ENCODE results near the gene TIGD1.

The TIGD1 gene

GRCh38 chr2:232527905-232528470 is 22.4 kb downstream of the TIGD1 start:
- Histone ChIP-seq H2AFZ (ENCODE audit: low read length) (no peak overlapping the region), H3K4me2 (ENCODE audit: low read depth, low read length) (no peak overlapping the region), H3K4me3 (ENCODE audit: low read length) (no peak overlapping the region), H3F3A (ENCODE audit: insufficient read depth, low read length) (no peaks in the 10 kb centered on the region), H3K9me3 (replicated peaks; ENCODE audit: insufficient read depth, low read length) (no peaks in the 10 kb centered on the region), H3K36me3 (replicated peaks; ENCODE audit: insufficient read depth, low read length) (no peaks in the 10 kb centered on the region), H3K9me2 (replicated peaks; ENCODE audit: insufficient read depth, low read length) (no peaks in the 10 kb centered on the region), H3K4me1 (ENCODE audit: low read length) (no peaks in the 10 kb centered on the region), H3K9ac (ENCODE audit: low read length) (no peak overlapping the region), H3K79me2 (ENCODE audit: low read length) (no peaks in the 10 kb centered on the region), H3K27ac (ENCODE audit: low read length) (no peak overlapping the region), H3K27me3 (replicated peaks; ENCODE audit: insufficient read depth, low read length) (peaks cover 20% of the 10 kb centered on the region), H4K20me1 (ENCODE audit: insufficient read depth, low read length) (no peaks in the 10 kb centered on the region)
- TF ChIP-seq EZH2 (optimal IDR thresholded peaks at IDR 0.05; ENCODE audit: low read depth, low read length) (no peak), EZH2phosphoT487 (IDR thresholded peaks at IDR 0.05; ENCODE audit: low read length) (no peak), CTCF (IDR thresholded peaks at IDR 0.05; ENCODE audit: low read length) (no peak)
- no peak for DNase-seq

- Histone ChIP-seq H3K9me3 (replicated peaks; ENCODE audit: insufficient read depth, low read length) (no peaks in the 10 kb centered on the region), H3K4me1 (ENCODE audit: low read length) (no peaks in the 10 kb centered on the region), H3K9ac (ENCODE audit: low read length) (no peak overlapping the region), H3K4me3 (ENCODE audit: low read length) (no peak overlapping the region), H3K36me3 (replicated peaks; ENCODE audit: insufficient read depth, low read length) (no peaks in the 10 kb centered on the region), H2AFZ (ENCODE audit: low read length) (no peak overlapping the region), H3K27me3 (replicated peaks; ENCODE audit: insufficient read depth, low read length) (peaks cover 32% of the 10 kb centered on the region), H4K20me1 (ENCODE audit: insufficient read depth, low read length) (no peaks in the 10 kb centered on the region), H3K79me2 (ENCODE audit: low read length) (no peaks in the 10 kb centered on the region), H3F3A (ENCODE audit: insufficient read depth, low read length) (no peaks in the 10 kb centered on the region), H3K9me2 (replicated peaks; ENCODE audit: insufficient read depth, low read length) (no peaks in the 10 kb centered on the region), H3K27ac (ENCODE audit: low read length) (no peak overlapping the region), H3K4me2 (ENCODE audit: low read depth, low read length) (no peak overlapping the region)
- DNase-seq: no peak
- TF ChIP-seq EZH2phosphoT487 (IDR thresholded peaks at IDR 0.05; ENCODE audit: low read length): no peak
- TF ChIP-seq CTCF (IDR thresholded peaks at IDR 0.05; ENCODE audit: low read length): no peak
- TF ChIP-seq EZH2 (optimal IDR thresholded peaks at IDR 0.05; ENCODE audit: low read depth, low read length): no peak
These were observed 23.9 kb downstream of the TIGD1 start for GRCh38 chr2:232526372-232526941.

- Histone ChIP-seq H3F3A (ENCODE audit: insufficient read depth, low read length) (no peaks in the 10 kb centered on the region), H3K4me2 (ENCODE audit: low read depth, low read length) (no peak within 1 kb of the TSS), H3K27ac (ENCODE audit: low read length) (no peak within 1 kb of the TSS), H3K9me3 (replicated peaks; ENCODE audit: insufficient read depth, low read length) (no peaks in the 10 kb centered on the region), H3K9ac (ENCODE audit: low read length) (no peak within 1 kb of the TSS), H2AFZ (ENCODE audit: low read length) (no peak within 1 kb of the TSS), H3K9me2 (replicated peaks; ENCODE audit: insufficient read depth, low read length) (no peaks in the 10 kb centered on the region), H3K4me1 (ENCODE audit: low read length) (no peaks in the 10 kb centered on the region), H4K20me1 (ENCODE audit: insufficient read depth, low read length) (no peaks in the 10 kb centered on the region), H3K4me3 (ENCODE audit: low read length) (no peak within 1 kb of the TSS), H3K79me2 (ENCODE audit: low read length) (no peaks in the 10 kb centered on the region), H3K36me3 (replicated peaks; ENCODE audit: insufficient read depth, low read length) (no peaks in the 10 kb centered on the region), H3K27me3 (replicated peaks; ENCODE audit: insufficient read depth, low read length) (peaks cover 38% of the 10 kb centered on the region)
- DNase-seq: no peak
- no peak for TF ChIP-seq CTCF (IDR thresholded peaks at IDR 0.05; ENCODE audit: low read length)
- TF ChIP-seq EZH2 (optimal IDR thresholded peaks at IDR 0.05; ENCODE audit: low read depth, low read length): no peak
- no peak for TF ChIP-seq EZH2phosphoT487 (IDR thresholded peaks at IDR 0.05; ENCODE audit: low read length)
These were observed 24.5 kb downstream of the TIGD1 start, which contains the start of gene CHRND for GRCh38 chr2:232525791-232526371. CHRND (plus strand) TSS chr2:232526160; CDS start chr2:232526216, 56 bp downstream.

All from MM.1S (cell line).